ENCODE results near the gene EBF4.

Gene EBF4

DNA sequence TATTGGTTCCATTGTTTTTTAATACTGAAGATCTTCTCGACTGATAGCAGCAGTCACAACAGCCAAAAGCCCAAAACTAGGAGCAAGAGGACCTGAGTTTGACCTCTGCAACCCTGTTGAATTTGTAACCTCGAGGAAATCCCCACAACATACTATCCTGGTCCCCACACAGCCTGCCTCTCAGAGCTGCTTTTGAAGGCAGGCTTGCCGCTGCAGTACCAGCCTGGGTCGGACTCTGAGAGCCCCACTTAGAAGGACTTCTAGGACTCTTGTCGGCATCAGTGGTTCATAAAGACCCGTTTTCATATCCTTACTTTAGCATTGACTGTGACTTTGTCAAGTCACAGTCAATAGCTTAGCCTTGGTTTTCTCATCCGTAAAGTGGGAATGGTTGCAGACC is 49.3 kb downstream of the EBF4 start:
- DNase-seq (ENCODE audit: low read depth in 3 of 3, low spot score in 1 of 3): no peak

GRCh38 chr20:2742431-2742830 is 49.9 kb downstream of the EBF4 start:
- DNase-seq (ENCODE audit: low read depth in 3 of 3, low spot score in 1 of 3): no peak

DNA sequence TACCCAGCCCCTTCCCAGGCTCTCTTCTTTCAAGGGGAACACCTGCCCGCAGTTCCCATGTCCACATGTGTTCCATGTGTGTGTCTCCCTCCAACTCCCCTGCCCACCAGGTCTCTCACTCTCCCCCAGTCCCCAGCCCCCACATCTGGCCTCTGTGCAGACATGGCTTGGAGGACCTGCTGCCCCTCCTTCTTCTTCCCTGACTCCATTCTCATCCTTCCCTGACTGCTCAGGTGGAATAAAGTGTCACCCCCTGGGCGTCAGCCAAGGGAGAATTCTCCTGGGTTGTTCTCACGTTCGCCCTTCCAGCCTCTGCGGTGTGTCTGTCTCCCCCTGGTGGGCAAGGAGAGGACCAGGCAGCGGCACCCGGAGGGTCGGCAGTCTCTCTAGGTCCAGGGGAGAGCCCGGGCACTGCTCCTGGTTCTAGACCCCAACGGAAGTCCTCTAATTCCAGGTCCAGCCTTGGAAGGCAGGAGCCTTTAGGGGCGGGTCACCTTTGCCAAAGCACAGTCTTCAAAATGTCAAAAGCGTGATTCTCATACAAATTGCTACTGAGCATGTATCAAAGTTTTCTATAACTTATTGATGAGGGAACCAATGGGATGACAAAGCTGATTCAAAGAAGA is 50.5 kb downstream of the EBF4 start:
- DNase-seq (ENCODE audit: low read depth in 3 of 3, low spot score in 1 of 3): peak; percentile 47 to 54 (median 51)

DNA sequence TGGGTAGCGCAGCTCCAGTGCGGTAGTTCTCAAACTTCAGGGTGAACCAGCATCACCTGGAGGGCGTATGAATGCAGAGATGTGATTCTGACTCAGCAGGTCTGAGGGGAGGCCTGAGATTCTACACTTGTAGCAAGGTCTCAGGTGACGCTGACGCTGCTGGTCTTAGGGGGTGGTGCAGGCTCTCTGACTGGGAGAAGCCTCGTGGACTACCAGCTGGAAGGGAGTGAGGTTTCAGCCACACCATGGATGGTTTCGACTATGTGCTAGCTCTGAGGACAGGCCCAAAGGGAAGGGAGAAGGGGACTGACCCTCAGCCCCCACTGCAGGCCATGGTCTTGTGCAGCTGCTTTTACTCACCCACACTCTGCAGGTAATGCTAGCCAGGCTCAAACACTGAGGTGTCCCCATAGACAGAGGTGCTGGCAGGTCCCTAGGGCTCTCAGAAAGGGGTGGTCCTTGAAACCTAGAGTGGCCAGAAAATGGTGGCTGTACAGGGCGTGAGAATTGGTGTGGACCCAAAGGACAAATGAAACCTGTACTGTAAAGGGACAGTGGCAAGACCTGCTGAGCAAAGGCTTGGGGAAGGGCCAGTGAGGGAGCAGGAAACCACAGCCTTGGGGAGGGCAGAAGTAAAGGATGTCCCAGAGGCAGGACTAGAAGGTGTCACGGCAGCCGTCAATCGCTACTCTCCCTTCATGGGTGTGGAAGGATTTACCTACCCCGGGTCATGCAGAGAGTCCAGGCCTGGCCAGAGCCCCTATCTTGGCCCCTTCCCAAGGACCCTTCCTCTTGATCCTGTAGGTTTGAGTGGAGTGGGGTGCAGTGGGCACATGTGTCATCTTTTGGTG is 52.7 kb downstream of the EBF4 start:
- no peak for DNase-seq (ENCODE audit: low read depth in 3 of 3, low spot score in 1 of 3)

GRCh38 chr20:2745936-2746635 is 53.5 kb downstream of the EBF4 start:
- no peak for DNase-seq (ENCODE audit: low read depth in 3 of 3, low spot score in 1 of 3)

DNA sequence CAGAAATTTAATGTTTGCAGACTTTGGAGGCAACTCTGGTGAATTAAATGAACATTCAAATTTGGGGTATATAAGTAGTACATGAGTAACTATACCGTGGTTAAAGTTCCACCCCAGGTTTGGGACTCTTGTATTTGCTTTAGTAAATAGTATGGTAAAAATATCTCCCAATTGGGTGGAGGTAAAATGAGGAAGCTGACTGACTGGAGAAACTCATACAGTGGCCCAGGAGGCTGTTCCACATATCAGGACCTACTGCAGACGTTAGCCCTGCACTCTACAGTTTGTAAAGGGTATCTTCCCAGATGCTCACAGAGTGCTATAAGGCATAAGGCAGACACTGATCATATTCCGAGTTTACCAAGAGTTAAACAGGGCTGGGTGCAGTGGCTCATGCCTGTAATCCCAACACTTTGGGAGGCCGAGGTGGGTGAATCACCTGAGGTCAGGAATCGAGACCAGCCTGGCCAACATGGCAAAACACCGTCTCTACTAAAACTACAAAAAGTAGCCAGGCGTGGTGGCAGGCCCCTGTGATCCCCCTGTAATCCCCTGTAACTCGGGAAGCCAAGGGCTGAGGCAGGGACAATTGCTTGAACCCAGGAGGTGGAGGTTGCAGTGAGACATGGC is 54.2 kb downstream of the EBF4 start:
- no peak for DNase-seq (ENCODE audit: low read depth in 3 of 3, low spot score in 1 of 3)

DNA sequence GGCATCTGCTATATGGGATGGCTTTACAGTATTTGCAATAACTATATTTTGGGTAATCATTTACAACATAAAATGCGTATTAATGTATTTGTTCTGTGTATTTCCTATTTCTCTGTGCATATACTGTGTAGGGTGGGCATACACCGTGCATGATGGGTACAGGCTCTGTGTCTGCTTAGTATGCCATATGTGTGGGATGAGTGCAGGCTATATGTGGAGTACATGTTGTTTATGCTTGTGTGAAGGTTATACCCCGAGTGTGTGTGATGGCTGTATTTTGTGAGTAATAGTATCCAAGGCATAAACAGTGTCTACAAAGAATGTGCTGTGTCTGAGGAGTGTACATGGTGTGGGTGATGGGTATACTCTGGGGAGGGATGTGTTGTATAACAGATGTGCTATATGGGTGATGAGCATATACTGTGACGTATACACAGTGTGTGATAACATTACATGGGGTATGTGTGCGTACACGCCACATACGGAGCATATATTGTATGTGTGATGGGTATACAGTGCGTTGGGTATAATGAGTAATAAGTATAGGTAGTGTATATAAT is 55.2 kb downstream of the EBF4 start:
- no peak for DNase-seq (ENCODE audit: low read depth in 3 of 3, low spot score in 1 of 3)

GRCh38 chr20:2748551-2749342 is 56.2 kb downstream of the EBF4 start:
- DNase-seq (ENCODE audit: low read depth in 3 of 3, low spot score in 1 of 3): no peak

- no peak for DNase-seq (ENCODE audit: low read depth in 3 of 3, low spot score in 1 of 3)
Observed at GRCh38 chr20:2749343-2749950, 56.9 kb downstream of the EBF4 start.

DNA sequence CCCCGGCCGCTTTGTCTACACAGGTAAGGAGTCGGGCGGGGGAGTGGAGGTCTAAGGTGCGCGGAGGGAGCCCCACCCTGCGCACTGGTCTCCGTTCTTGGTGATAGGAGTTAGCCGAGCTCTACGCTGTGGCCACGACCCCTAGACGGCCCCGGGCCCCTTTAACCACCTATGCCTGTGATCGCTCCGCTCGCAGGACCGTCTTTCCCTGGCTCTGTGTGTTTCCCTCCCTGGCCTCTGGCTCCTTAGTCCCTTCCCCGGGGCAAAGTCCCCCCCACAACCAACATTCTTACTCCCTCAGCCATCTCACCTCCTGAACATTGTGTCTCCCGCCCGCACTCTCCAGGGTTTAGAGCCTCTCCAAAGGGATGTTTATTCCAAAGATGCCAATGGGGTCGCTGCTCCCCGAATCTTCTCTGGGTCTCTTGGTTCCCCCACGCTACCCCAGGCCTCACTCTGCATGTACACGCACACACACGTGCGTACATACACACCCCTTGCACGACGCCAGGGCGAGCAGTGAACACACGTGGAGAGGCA is 57.4 kb downstream of the EBF4 start:
- DNase-seq (ENCODE audit: low read depth in 3 of 3, low spot score in 1 of 3): no peak

DNA sequence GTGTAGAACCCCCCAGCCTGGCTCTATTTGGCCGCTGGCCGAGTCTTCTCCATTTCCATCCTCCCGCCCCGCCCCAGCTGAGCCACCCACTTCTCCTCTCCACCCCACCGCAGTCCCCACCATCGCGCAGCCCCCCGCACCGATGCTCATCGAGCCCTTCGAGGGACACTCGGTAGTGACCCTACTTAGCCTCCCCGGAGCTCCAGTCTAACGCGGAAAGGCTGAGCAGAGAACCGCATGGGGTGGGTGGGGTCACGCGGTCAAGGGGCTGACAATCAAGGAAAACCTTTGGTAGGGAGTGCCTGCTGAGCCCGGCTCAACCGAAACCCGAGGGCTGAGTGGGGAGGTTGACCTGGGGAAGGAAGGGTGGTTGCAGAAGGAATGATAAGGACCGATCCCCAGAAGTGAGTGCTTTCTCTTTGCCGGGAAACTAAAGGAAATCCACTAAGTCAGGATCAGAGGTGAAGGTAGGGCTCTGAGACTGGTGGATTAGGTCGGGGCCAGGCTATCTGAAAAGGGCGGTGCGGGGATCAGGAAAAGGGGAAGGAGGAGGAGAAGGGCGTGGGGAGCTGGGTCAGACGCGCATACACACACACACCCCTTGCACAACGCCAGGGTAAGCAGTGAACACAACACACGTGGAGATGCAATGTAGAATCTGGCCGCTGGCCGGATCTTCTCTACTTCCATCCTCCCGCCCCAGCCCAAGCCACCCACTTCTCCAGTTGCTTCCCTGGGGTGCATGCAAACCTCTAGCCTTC is 58.1 kb downstream of the EBF4 start:
- no peak for DNase-seq (ENCODE audit: low read depth in 3 of 3, low spot score in 1 of 3)

GRCh38 chr20:2751347-2751877 is 58.8 kb downstream of the EBF4 start:
- no peak for DNase-seq (ENCODE audit: low read depth in 3 of 3, low spot score in 1 of 3)

- peak in 2 of 3 donors; percentile 31 to 42 for DNase-seq (ENCODE audit: low read depth in 3 of 3, low spot score in 1 of 3)
Observed at GRCh38 chr20:2751878-2752566, 59.4 kb downstream of the EBF4 start.

DNA sequence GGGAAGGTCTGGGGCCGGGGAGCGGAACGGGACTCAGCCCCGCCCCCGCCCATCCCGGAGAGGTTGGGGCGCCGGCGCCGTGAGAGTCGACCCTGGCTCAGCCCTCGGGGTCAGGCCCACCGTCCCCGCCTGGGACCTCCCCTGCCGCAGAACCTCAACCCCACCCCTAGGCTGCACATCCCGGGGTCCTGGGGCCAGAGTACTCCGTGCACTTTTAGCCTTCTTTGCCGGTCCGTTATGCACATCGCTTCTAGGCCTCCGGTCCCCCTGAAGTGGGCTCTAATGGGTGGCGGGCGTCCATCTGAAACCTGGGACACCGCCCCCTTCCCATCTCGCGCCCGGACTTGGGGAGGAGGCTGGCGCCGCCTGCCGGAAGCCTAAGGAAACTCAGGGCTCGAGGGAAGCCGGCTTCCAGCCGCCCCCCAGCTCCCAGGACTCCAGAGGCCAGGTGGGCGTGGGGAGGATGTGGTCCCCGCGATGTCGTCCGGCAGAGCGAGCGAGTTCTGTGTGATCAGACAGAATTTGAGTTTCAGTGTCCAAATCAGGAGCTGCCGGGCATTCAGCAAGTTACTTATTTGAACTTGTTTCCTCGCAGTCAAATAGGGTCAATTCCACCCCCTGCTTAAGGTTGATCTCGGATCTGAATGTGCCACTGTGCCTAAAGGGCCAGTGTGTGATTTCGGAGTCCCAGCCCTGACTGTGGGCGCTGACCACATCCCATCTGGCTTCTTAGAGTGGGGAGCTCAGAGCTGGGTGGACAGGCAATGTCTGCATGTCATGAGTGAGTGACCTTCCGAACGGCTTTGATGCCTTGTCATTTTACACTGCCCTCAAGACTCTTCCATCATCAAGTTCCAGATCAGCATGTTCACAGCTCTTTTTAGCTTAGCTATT is 60.2 kb downstream of the EBF4 start:
- DNase-seq (ENCODE audit: low read depth in 3 of 3, low spot score in 1 of 3): no peak

- DNase-seq (ENCODE audit: low read depth in 3 of 3, low spot score in 1 of 3): no peak
Observed at GRCh38 chr20:2753461-2754040, 61.0 kb downstream of the EBF4 start.

GRCh38 chr20:2754424-2754823 is 61.8 kb downstream of the EBF4 start:
- DNase-seq (ENCODE audit: low read depth in 3 of 3, low spot score in 1 of 3): no peak
